ENCODE results near the gene DOCK1. TPM values are rescaled to one million over a fixed set of nuclear protein-coding genes. Genes with fewer than 3 reads are reported as not detected.

DOCK1 gene
- total RNA-seq, 4 donors from 2014 or later, result 4.3 to 6.0 (median 4.8) TPM

DNA sequence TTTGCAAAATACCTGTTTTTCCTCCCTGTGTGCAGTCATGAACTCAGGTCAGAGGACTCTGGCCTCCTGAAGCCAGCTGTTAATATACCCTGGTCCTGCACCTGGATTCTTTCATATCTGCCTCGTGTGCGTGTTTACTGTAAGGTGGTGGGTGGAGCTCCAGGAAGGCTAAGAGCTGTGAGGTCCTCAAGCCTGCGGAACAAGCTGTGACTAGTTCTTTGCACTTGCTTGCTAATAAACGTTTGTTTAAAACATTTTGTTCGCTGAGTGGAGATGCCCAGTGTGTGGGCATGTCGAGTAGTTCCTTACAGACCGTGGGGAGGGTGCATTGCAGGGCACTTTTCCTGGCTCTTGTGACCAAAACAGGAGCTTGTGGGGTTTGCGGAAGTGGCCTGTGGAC, 139.0 kb downstream of the DOCK1 start:
- H3K9me3 ChIP-seq, result no peaks in the 10 kb centered on the region
- no peaks in the 10 kb centered on the region for H3K36me3 ChIP-seq
- ATAC-seq (no peak), DNase-seq (no peak)
- in situ Hi-C loops (cut with MboI; ENCODE audit: low sequenced_read_pairs in 4 of 4) (no loop called here), intact Hi-C loops (cut with DNase I; ENCODE audit: low total_unique reads) (no loop called here)
- TF ChIP-seq, protein P1, sequence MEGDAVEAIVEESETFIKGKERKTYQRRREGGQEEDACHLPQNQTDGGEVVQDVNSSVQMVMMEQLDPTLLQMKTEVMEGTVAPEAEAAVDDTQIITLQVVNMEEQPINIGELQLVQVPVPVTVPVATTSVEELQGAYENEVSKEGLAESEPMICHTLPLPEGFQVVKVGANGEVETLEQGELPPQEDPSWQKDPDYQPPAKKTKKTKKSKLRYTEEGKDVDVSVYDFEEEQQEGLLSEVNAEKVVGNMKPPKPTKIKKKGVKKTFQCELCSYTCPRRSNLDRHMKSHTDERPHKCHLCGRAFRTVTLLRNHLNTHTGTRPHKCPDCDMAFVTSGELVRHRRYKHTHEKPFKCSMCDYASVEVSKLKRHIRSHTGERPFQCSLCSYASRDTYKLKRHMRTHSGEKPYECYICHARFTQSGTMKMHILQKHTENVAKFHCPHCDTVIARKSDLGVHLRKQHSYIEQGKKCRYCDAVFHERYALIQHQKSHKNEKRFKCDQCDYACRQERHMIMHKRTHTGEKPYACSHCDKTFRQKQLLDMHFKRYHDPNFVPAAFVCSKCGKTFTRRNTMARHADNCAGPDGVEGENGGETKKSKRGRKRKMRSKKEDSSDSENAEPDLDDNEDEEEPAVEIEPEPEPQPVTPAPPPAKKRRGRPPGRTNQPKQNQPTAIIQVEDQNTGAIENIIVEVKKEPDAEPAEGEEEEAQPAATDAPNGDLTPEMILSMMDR (IDR thresholded peaks at IDR 0.05 in 4 of 5, conservative IDR thresholded peaks at IDR 0.05 in 1 of 5), result no peak
- no peak for TF ChIP-seq POLR2A (IDR thresholded peaks at IDR 0.05)
- no peaks in the 10 kb centered on the region for H3K27me3 ChIP-seq
- no peak overlapping the region for H3K4me3 ChIP-seq
- no peak overlapping the region for H3K27ac ChIP-seq
- H3K4me1 ChIP-seq, result no peaks in the 10 kb centered on the region

DNA sequence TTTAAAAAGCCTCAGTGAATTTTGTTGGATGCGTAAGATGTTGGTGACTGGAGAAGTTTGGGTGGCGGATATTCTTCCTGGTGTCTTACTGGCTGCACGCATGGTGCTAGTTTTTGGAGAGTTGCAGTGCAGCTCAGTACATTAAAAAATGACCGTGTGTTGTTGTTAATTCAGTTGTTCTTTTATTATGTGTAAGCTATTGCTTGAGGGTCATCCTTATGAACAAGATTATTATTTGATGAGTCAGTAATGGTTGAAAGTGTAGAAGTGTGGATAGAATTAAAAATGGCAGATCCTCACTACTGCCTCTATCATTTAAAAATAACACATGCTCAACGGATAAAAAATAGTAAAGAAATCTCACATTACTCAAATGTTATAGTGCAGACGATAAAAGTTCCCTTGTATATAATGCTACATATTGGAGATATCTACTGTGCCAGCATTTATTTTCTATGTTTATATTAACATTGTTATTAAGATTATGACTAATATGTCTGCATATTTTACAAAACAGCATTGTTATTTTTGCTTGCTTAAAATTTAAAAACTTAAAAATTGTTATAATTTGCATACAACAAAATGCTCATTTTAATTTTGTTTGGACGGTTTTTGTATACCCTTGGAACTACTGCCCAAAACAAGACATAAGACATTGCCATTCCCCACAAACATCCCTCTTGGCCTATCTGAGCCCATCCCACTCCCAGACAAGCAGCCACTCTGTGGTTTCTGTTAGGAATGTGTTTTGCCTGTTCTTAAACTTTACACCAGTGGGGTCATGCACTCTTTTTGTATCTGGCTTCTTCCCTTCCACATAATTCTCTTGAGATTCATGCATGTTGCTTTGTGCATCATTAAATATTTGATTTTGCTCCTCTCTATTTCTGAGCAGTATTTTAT, 142.0 kb downstream of the DOCK1 start:
- Histone ChIP-seq H3K4me1 (no peaks in the 10 kb centered on the region), H3K27ac (no peak overlapping the region), H3K36me3 (no peaks in the 10 kb centered on the region), H3K4me3 (no peak overlapping the region), H3K9me3 (no peaks in the 10 kb centered on the region), H3K27me3 (no peaks in the 10 kb centered on the region)
- in situ Hi-C loops (cut with MboI; ENCODE audit: low sequenced_read_pairs in 4 of 4) (no loop called here), intact Hi-C loops (cut with DNase I; ENCODE audit: low total_unique reads) (no loop called here)
- no peak for ATAC-seq
- TF ChIP-seq, protein P1 (IDR thresholded peaks at IDR 0.05 in 4 of 5, conservative IDR thresholded peaks at IDR 0.05 in 1 of 5), result no peak
- no peak for TF ChIP-seq POLR2A (IDR thresholded peaks at IDR 0.05)
- DNase-seq, result no peak

DNA sequence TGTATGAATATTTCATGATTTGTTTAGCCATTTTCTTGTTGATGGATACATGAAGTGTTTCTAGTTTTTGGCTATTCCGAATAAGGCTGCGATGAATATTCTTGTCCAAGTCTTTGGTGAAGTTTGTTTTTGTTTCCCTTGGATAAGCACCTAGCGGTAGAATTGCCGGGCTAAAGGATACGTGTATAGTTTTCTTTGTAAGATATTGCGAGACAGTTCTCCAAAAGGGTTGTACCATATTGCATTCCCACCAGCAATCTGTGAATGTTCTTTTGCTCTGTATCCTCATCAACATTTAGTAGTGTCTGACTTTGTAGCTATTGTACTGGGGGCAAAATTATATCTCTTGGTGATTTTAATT, 142.6 kb downstream of the DOCK1 start:
- in situ Hi-C loops (cut with MboI; ENCODE audit: low sequenced_read_pairs in 4 of 4) (no loop called here), intact Hi-C loops (cut with DNase I; ENCODE audit: low total_unique reads) (no loop called here)
- ATAC-seq, result no peak
- Histone ChIP-seq H3K27ac (no peak overlapping the region), H3K4me3 (no peak overlapping the region), H3K27me3 (no peaks in the 10 kb centered on the region), H3K9me3 (no peaks in the 10 kb centered on the region), H3K4me1 (no peaks in the 10 kb centered on the region), H3K36me3 (no peaks in the 10 kb centered on the region)
- DNase-seq, result no peak
- TF ChIP-seq POLR2A (IDR thresholded peaks at IDR 0.05), result no peak
- TF ChIP-seq, protein P1 (IDR thresholded peaks at IDR 0.05 in 4 of 5, conservative IDR thresholded peaks at IDR 0.05 in 1 of 5), result no peak

DNA sequence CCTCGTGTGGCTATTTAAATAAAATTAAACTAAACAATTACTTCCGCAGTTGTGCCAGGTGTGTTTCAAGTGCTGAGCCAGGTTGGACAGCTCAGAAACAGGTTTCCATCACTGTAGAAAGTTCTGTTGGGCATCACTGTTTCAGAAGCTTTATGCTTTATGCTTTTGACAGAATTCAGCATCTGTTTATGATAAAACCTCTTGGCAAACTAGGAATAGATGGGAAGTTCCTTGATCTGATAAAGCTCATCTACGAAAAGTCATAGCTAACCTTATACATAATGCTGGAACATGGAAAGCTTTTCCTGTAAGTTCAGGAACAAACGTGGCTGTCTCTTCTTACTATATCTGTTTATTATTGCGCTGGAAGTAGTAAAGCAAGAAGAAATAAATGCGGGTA, 143.4 kb downstream of the DOCK1 start:
- no peak for TF ChIP-seq POLR2A (IDR thresholded peaks at IDR 0.05)
- TF ChIP-seq, protein P1 (IDR thresholded peaks at IDR 0.05 in 4 of 5, conservative IDR thresholded peaks at IDR 0.05 in 1 of 5), result no peak
- no peaks in the 10 kb centered on the region for H3K4me1 ChIP-seq
- intact Hi-C loops (cut with DNase I; ENCODE audit: low total_unique reads) (no loop called here), in situ Hi-C loops (cut with MboI; ENCODE audit: low sequenced_read_pairs in 4 of 4) (no loop called here)
- H3K27ac ChIP-seq, result no peak overlapping the region
- no peak for DNase-seq
- no peaks in the 10 kb centered on the region for H3K27me3 ChIP-seq
- no peak for ATAC-seq
- H3K36me3 ChIP-seq, result peaks cover 0 to 7% of the 10 kb centered on the region in 2 donors
- H3K4me3 ChIP-seq, result no peak overlapping the region
- no peaks in the 10 kb centered on the region for H3K9me3 ChIP-seq

All from gastrocnemius medialis (tissue), 4 donors.